ENCODE results near the gene AKAP1. TPM values are rescaled to one million over a fixed set of nuclear protein-coding genes. Genes with fewer than 3 reads are reported as not detected.

The AKAP1 gene
- total and polyA plus RNA-seq, 9 of the 15 experiments (the other 6 are each of a cell fraction or from before 2014, with no cell fraction given), result 12.9 to 63.8 (median 36.4) TPM

DNA sequence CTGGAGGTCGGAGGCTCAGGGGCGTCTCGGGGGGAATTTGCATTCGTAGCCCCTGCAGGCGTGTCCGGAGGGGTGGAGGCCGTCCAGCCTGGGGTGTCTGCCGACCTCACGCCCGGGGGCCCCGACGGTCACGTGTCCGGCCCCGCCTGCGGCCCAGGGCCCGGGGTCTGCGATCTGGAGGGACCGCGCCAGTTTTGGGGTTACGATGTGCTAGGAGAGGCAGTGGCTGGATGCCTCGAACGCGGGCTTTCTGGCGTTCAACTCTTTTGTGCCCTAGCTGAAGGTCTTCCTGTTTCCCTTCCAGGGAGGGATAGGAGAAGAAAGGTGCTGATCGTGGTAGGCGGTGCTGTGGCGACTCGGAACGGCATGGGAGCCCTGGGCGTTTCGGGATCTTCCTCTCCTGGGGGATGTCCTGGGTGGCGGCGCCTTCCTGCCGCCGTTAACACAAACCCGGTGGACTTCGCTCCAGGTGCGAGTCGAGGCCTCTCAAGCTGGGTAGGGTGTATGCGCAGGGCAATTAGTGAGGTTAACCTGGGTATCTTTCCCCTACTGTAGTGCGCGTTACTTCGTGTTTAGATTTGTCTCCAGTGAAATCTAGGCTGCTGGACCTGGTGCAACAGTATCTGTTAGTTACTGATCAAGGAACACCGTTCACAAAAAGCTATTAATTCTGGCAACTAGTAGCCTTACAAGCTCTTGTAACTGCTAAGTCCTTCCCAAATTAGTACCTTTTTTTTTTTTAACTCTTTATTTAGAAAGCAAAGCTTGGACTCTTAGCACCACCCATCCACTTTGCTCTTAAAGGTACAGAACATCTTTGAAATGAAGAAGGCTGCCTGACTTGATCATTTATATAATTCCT lies 1.3 kb downstream of the AKAP1 start (continued):
- TF ChIP-seq, protein P1, sequence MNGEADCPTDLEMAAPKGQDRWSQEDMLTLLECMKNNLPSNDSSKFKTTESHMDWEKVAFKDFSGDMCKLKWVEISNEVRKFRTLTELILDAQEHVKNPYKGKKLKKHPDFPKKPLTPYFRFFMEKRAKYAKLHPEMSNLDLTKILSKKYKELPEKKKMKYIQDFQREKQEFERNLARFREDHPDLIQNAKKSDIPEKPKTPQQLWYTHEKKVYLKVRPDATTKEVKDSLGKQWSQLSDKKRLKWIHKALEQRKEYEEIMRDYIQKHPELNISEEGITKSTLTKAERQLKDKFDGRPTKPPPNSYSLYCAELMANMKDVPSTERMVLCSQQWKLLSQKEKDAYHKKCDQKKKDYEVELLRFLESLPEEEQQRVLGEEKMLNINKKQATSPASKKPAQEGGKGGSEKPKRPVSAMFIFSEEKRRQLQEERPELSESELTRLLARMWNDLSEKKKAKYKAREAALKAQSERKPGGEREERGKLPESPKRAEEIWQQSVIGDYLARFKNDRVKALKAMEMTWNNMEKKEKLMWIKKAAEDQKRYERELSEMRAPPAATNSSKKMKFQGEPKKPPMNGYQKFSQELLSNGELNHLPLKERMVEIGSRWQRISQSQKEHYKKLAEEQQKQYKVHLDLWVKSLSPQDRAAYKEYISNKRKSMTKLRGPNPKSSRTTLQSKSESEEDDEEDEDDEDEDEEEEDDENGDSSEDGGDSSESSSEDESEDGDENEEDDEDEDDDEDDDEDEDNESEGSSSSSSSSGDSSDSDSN (IDR thresholded peaks at IDR 0.05; ENCODE audit: borderline replicate concordance in 1 of 2, low read depth in 2 of 2, low read length in 2 of 2), result 0 out of 4 replicates have a peak, but pooled peaks of 1 of the 2 experiments have one; percentile 41
- TF ChIP-seq NCOA4 (IDR thresholded peaks at IDR 0.05; ENCODE audit: partially characterized antibody) (no peak), ZSCAN29 (IDR thresholded peaks at IDR 0.05) (no peak), SMARCC2 (IDR thresholded peaks at IDR 0.05; ENCODE audit: low read depth) (no peak), HNRNPLL (IDR thresholded peaks at IDR 0.05; ENCODE audit: low read depth, low read length, poor library complexity, severe bottlenecking) (no peak), NRF1 (conservative IDR thresholded peaks at IDR 0.05 in 1 of 2, IDR thresholded peaks at IDR 0.05 in 1 of 2) (peak in 1 of 2 experiments; percentile 44; a peak in 2 of 4 replicates), ZNF507 (tag; conservative IDR thresholded peaks at IDR 0.05) (no peak), RFX1 (IDR thresholded peaks at IDR 0.05) (no peak), PTRF (tag; IDR thresholded peaks at IDR 0.05) (no peak), ZNF436 (CRISPR knock-in tag; IDR thresholded peaks at IDR 0.05) (no peak), SRSF9 (IDR thresholded peaks at IDR 0.05; ENCODE audit: borderline replicate concordance, low read depth, low read length) (no peak), HDAC2 (IDR thresholded peaks at IDR 0.05) (0 out of 2 replicates have a peak, but pooled peaks have one; percentile 6), ELF1 (tag; IDR thresholded peaks at IDR 0.05) (no peak), MEIS2 (IDR thresholded peaks at IDR 0.05; ENCODE audit: partially characterized antibody) (no peak), ETV6 (IDR thresholded peaks at IDR 0.05; ENCODE audit: borderline replicate concordance in 1 of 2, low read depth in 2 of 2, low read length in 1 of 2) (no peak), ETV6 (CRISPR knock-in tag; IDR thresholded peaks at IDR 0.05; ENCODE audit: borderline replicate concordance) (no peak)
- TF ChIP-seq, protein P2, sequence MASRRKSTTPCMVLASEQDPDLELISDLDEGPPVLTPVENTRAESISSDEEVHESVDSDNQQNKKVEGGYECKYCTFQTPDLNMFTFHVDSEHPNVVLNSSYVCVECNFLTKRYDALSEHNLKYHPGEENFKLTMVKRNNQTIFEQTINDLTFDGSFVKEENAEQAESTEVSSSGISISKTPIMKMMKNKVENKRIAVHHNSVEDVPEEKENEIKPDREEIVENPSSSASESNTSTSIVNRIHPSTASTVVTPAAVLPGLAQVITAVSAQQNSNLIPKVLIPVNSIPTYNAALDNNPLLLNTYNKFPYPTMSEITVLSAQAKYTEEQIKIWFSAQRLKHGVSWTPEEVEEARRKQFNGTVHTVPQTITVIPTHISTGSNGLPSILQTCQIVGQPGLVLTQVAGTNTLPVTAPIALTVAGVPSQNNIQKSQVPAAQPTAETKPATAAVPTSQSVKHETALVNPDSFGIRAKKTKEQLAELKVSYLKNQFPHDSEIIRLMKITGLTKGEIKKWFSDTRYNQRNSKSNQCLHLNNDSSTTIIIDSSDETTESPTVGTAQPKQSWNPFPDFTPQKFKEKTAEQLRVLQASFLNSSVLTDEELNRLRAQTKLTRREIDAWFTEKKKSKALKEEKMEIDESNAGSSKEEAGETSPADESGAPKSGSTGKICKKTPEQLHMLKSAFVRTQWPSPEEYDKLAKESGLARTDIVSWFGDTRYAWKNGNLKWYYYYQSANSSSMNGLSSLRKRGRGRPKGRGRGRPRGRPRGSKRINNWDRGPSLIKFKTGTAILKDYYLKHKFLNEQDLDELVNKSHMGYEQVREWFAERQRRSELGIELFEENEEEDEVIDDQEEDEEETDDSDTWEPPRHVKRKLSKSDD (conservative IDR thresholded peaks at IDR 0.05; ENCODE audit: low read length), result no peak
- TF ChIP-seq, protein P3, sequence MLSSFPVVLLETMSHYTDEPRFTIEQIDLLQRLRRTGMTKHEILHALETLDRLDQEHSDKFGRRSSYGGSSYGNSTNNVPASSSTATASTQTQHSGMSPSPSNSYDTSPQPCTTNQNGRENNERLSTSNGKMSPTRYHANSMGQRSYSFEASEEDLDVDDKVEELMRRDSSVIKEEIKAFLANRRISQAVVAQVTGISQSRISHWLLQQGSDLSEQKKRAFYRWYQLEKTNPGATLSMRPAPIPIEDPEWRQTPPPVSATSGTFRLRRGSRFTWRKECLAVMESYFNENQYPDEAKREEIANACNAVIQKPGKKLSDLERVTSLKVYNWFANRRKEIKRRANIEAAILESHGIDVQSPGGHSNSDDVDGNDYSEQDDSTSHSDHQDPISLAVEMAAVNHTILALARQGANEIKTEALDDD (IDR thresholded peaks at IDR 0.05), result peak; percentile 60; the same call in 1 of the 2 replicates
- TF ChIP-seq, protein P4, sequence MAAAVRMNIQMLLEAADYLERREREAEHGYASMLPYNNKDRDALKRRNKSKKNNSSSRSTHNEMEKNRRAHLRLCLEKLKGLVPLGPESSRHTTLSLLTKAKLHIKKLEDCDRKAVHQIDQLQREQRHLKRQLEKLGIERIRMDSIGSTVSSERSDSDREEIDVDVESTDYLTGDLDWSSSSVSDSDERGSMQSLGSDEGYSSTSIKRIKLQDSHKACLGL (CRISPR knock-in tag; IDR thresholded peaks at IDR 0.05; ENCODE audit: borderline replicate concordance, poor library complexity, severe bottlenecking), result no peak

Data from K562 (cell line).